Endothelial cell of umbilical vein (primary cell): Measurements from ENCODE around the gene CARMIL1. TPM values are rescaled to one million over a fixed set of nuclear protein-coding genes. Genes with fewer than 3 reads are reported as not detected.

Source experiments
- BruUV-seq: library from RNA; stranded (reverse); fragments of 400-500 nt; replicated peaks from 2 replicates; lab custom pipeline; 2021; lab: Mats Ljungman, UMichigan
- CTCF ChIA-PET: fragments of 300-600, 350-600 bp; sonication (Branson Sonifier 250); formaldehyde crosslinking; loops from one replicate; lab custom pipeline; 2021; ENCODE audit warnings: antibody characterized with exemption, inconsistent platforms; lab: Charles Lee
- POLR2A ChIA-PET: fragments of 300-600, 350-600 bp; sonication (Branson Sonifier 250); formaldehyde crosslinking; loops from one replicate; lab custom pipeline; 2021; ENCODE audit warnings: antibody characterized with exemption, inconsistent platforms; lab: Charles Lee
- DNase-seq: peaks from one replicate; pipeline ENCODE4 v3.0.0-alpha.2; 2011; ENCODE audit warnings: low read depth, low spot score
- FAIRE-seq: peaks from 2 replicates; lab custom pipeline; 2011; peaks lifted over from hg19 to GRCh38; lab: Jason Lieb, UNC
- H2AFZ ChIP-seq: 2 replicates; pipeline ENCODE4 v1.6.0; 2012; ENCODE audit warnings: low read depth, low read length, control low read depth, inconsistent platforms
- H3K27ac ChIP-seq: 2 replicates; pipeline ENCODE4 v1.5.1; 2011; ENCODE audit warnings: low read depth, mild to moderate bottlenecking, control low read depth, low read length, moderate library complexity; ENCODE audit not compliant: insufficient read depth
- H3K27me3 ChIP-seq, 2 experiments: 2 replicates each; pipeline versions ENCODE4 v1.6.0 to v1.6.1; 2011; ENCODE audit warnings: low read length in 2 of 2, mixed read lengths in 1 of 2; ENCODE audit not compliant: control insufficient read depth in 2 of 2, insufficient read depth in 2 of 2
- H3K36me3 ChIP-seq, 2 experiments: 2 replicates in 1 of 2; 3 replicates in 1 of 2; pipeline ENCODE4 v1.5.1; 2011; ENCODE audit warnings: low read length in 2 of 2, mild to moderate bottlenecking in 1 of 2, moderate library complexity in 1 of 2; ENCODE audit not compliant: control insufficient read depth in 2 of 2, insufficient read depth in 2 of 2; ENCODE audit errors: extremely low read depth in 1 of 2
- H3K4me1 ChIP-seq: 3 replicates; pipeline ENCODE4 v1.5.1; 2011; ENCODE audit warnings: mild to moderate bottlenecking, low read length; ENCODE audit not compliant: control insufficient read depth, insufficient read depth; ENCODE audit errors: extremely low read depth
- H3K4me2 ChIP-seq: 2 replicates; pipeline ENCODE4 v1.6.1; 2011; ENCODE audit warnings: low read length, control low read depth, mixed read lengths; ENCODE audit not compliant: insufficient read depth
- H3K4me3 ChIP-seq, 3 experiments: fragments of 200-600 bp in 1 of 3; sonication (generic), shearing (Covaris generic) in 1 of 3; replicated peaks in 1 of 3; 2 replicates each; pipeline ENCODE4 v1.5.1; 2011 to 2016; ENCODE audit warnings: control low read depth in 3 of 3, low read length in 3 of 3, mild to moderate bottlenecking in 2 of 3, inconsistent platforms in 1 of 3, low read depth in 1 of 3, moderate library complexity in 1 of 3; ENCODE audit not compliant: insufficient read depth in 1 of 3
- H3K79me2 ChIP-seq: 2 replicates; pipeline ENCODE4 v1.6.0; 2012; ENCODE audit warnings: low read length, inconsistent platforms; ENCODE audit not compliant: control insufficient read depth, insufficient read depth
- H3K9ac ChIP-seq: replicated peaks from 2 replicates; pipeline ENCODE3; 2011; ENCODE audit warnings: low read length, control low read depth; ENCODE audit not compliant: insufficient read depth; ENCODE audit errors: extremely low read depth
- H3K9me1 ChIP-seq: replicated peaks from 3 replicates; pipeline ENCODE4 v1.6.0; 2011; ENCODE audit warnings: mild to moderate bottlenecking, low read length; ENCODE audit not compliant: control insufficient read depth, insufficient read depth; ENCODE audit errors: extremely low read depth
- H3K9me3 ChIP-seq: replicated peaks from 2 replicates; pipeline ENCODE4 v1.5.1; 2012; ENCODE audit warnings: low read length, inconsistent platforms; ENCODE audit not compliant: control insufficient read depth, insufficient read depth
- H4K20me1 ChIP-seq: replicated peaks from 2 replicates; pipeline ENCODE3; 2011; ENCODE audit warnings: mild to moderate bottlenecking, low read length; ENCODE audit not compliant: control insufficient read depth, insufficient read depth; ENCODE audit errors: extremely low read depth
- EZH2 ChIP-seq: IDR thresholded peaks from 2 replicates; pipeline ENCODE4 v1.6.1; 2012; ENCODE audit warnings: borderline replicate concordance, low read depth, mild to moderate bottlenecking, moderate library complexity, low read length, inconsistent platforms; ENCODE audit not compliant: severe bottlenecking
- FOS ChIP-seq: IDR thresholded peaks from 2 replicates; pipeline ENCODE4 v1.6.1; 2011; ENCODE audit warnings: mild to moderate bottlenecking, low read length, moderate library complexity, borderline replicate concordance; ENCODE audit not compliant: insufficient read depth
- GATA2 ChIP-seq: IDR thresholded peaks from 2 replicates; pipeline ENCODE4 v1.7.0; 2011; ENCODE audit warnings: low read depth, mild to moderate bottlenecking, moderate library complexity, mixed read lengths, low read length; ENCODE audit not compliant: insufficient read length, insufficient read depth
- JUN ChIP-seq: IDR thresholded peaks from 2 replicates; pipeline ENCODE4 v1.6.1; 2011; ENCODE audit warnings: borderline replicate concordance, low read depth; ENCODE audit not compliant: insufficient read length, insufficient read depth
- POLR2A ChIP-seq: IDR thresholded peaks from 2 replicates; pipeline ENCODE4 v1.6.1; 2012; ENCODE audit warnings: low read depth, mild to moderate bottlenecking, control low read depth, low read length
- POLR2AphosphoS5 ChIP-seq: IDR thresholded peaks from 2 replicates; pipeline ENCODE4 v1.6.1; 2012; ENCODE audit warnings: low read depth, mild to moderate bottlenecking, control low read depth, low read length, moderate library complexity; ENCODE audit not compliant: insufficient read depth
- dilution Hi-C: fragments of 300-500 bp; cut with MboI; formaldehyde crosslinking; loops from one replicate; pipeline ENCODE4 v1.15.0; 2019; ENCODE audit warnings: low sequenced_read_pairs; ENCODE audit not compliant: extremely low pct_ligation_motif_present
- intact Hi-C: fragments of 100-400 bp; cut with micrococcal nuclease; formaldehyde crosslinking; loops from one replicate; pipeline ENCODE4 v1.10.0; 2022
- polyA plus RNA-seq, 4 experiments: library from polyadenylated mRNA; depleted of rRNA in 3 of 4; stranded (reverse) in 3 of 4; unstranded in 1 of 4; fragments of >200 nt; gene quantifications; 2 replicates each; pipeline versions ENCODE4 v1.2.1 to v1.2.3, GENCODE V29; 2011 to 2012; ENCODE audit warnings: missing spikeins in 1 of 4
- total RNA-seq: library from RNA; stranded (reverse); gene quantifications from 2 replicates; pipeline ENCODE4 v1.2.3, GENCODE V29; 2021
- TF ChIP-seq, protein P1 (sequence below), 2 donors: IDR thresholded peaks; 1 replicate in 1 of 2; 2 replicates in 1 of 2; pipeline ENCODE4 v1.5.1; 2011; ENCODE audit warnings: low read length in 2 of 2, mild to moderate bottlenecking in 2 of 2, moderate library complexity in 2 of 2, control low read depth in 1 of 2, inconsistent platforms in 1 of 2, low read depth in 1 of 2; ENCODE audit not compliant: insufficient read depth in 1 of 2; ENCODE audit errors: extremely low read depth in 1 of 2
- TF ChIP-seq, protein P2 (sequence below): IDR thresholded peaks from 2 replicates; pipeline ENCODE4 v1.6.1; 2011; ENCODE audit not compliant: insufficient read depth, insufficient read length

Gene CARMIL1
- total and polyA plus RNA-seq, 2 donors (not counting 3 experiments of a cell fraction or from before 2014, with no cell fraction given), result 1.3 to 8.7 TPM

DNA sequence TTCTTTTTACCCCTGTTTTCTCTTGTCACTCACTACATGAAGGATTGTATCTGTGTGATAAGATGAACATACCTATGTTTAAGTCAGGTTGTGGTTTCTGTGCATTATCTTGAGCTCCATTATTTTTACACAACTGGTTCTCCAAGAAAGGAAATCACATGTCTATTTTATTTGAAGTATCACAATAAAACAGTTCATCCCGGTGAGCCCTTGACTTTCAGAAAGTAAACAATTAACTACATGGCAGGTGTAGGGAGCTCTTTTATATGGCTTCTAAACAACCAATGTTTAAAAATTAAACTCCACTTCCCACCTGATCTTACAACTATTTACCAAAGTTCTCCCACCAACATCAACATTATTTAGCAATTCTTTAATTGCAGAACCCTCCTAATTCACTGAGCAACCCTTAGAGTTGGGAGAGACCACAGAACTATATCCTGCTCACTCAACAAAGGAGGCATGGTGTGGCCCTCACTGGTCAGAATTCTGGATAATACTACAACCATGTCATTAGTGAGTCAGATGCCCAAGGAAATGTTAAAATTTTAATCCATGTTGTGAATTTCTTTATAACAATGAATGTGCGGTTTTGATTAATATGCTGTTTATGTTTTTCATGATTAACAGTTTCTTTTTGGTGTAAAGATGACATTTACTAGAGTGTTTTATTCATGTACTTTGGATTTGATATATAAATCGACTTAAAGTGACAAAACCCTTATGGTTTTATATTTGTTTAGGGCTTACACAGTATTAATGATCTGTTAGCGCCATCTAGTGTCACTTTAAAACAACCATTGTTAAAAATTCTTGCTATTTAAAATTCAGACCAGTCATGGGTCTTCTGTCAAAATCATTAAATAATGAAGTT lies 322.9 kb downstream of the CARMIL1 start:
- POLR2A ChIA-PET, result no interaction called here
- CTCF ChIA-PET, result interaction anchor here (0.7 to 2.9 kb wide), 11 partner anchors 10 to 746 kb away, joined by 3 to 38 read pairs (median 5); partner anchors contain the start of gene CARMIL1
- dilution Hi-C loops (no loop called here), intact Hi-C loops (loop anchor here (1.0 to 5.0 kb wide), 9 partner anchors 45 to 745 kb away; partner anchors contain the start of gene CARMIL1)
- BruUV-seq, result no TSS peak
- FAIRE-seq, result peak; percentile 72
- H3K27me3 ChIP-seq, result peaks cover 0 to 2% of the 10 kb centered on the region in 2 experiments
- TF ChIP-seq EZH2 (no peak), FOS (no peak), POLR2AphosphoS5 (no peak), JUN (no peak), POLR2A (no peak), GATA2 (no peak)
- TF ChIP-seq, protein P1, sequence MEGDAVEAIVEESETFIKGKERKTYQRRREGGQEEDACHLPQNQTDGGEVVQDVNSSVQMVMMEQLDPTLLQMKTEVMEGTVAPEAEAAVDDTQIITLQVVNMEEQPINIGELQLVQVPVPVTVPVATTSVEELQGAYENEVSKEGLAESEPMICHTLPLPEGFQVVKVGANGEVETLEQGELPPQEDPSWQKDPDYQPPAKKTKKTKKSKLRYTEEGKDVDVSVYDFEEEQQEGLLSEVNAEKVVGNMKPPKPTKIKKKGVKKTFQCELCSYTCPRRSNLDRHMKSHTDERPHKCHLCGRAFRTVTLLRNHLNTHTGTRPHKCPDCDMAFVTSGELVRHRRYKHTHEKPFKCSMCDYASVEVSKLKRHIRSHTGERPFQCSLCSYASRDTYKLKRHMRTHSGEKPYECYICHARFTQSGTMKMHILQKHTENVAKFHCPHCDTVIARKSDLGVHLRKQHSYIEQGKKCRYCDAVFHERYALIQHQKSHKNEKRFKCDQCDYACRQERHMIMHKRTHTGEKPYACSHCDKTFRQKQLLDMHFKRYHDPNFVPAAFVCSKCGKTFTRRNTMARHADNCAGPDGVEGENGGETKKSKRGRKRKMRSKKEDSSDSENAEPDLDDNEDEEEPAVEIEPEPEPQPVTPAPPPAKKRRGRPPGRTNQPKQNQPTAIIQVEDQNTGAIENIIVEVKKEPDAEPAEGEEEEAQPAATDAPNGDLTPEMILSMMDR (IDR thresholded peaks at IDR 0.05; ENCODE audit: extremely low read depth in 1 of 2, insufficient read depth in 1 of 2, low read depth in 1 of 2, low read length in 2 of 2), result peak; percentile 10 to 19
- TF ChIP-seq, protein P2, sequence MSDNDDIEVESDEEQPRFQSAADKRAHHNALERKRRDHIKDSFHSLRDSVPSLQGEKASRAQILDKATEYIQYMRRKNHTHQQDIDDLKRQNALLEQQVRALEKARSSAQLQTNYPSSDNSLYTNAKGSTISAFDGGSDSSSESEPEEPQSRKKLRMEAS, result no peak
- DNase-seq, result peak; percentile 62
- H3K36me3 ChIP-seq, result no peaks in the 10 kb centered on the region
- no peaks in the 10 kb centered on the region for H3K4me1 ChIP-seq
- no peaks in the 10 kb centered on the region for H3K9me3 ChIP-seq
- no peak overlapping the region for H3K27ac ChIP-seq
- H2AFZ ChIP-seq, result no peak overlapping the region
- H3K79me2 ChIP-seq, result no peaks in the 10 kb centered on the region
- no peak overlapping the region for H3K4me2 ChIP-seq
- no peak overlapping the region for H3K4me3 ChIP-seq
- H3K9me1 ChIP-seq, result no peaks in the 10 kb centered on the region
- no peaks in the 10 kb centered on the region for H4K20me1 ChIP-seq
- H3K9ac ChIP-seq, result no peak overlapping the region
